Stimulated activated CD4-positive, alpha-beta T cell treated with anti-CD3 and anti-CD28 coated beads, Interleukin-12 subunit alpha, Interleukin-12 subunit beta, amount 100 ng/mL, for 24 hours (primary cell): ENCODE measurements around the gene ATG4D.
"Not testable (repeated sequence)": the region's sequence is repeated elsewhere in the genome, so short reads cannot be mapped to it uniquely, and the experiment has no call there.

Source experiments
- DNase-seq, 2 experiments: peaks; one replicate each; pipeline ENCODE4 v3.0.0-alpha.2; 2020; ENCODE audit warnings: low read depth in 2 of 2

The ATG4D gene

DNA sequence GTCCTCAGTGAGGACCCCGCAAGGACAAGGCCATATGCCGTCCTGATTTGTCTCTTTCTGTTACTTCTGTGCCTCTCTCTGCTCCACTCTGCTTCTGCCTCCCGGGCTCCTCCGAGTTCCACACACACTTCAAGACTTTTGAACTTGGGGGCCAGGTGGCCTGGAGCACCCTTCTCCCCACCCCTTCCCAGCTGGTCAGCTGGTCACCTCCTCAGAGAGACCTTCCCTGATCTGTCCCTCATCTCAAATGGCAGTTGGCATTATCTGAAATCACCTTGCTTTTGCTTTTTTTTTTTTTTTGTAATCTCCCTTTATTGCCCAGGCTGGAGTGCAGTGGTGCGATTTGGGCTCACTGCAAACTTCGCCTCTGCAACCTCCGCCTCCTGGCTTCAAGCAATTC lies 24.3 kb upstream of the ATG4D start:
- no peak for DNase-seq

DNA sequence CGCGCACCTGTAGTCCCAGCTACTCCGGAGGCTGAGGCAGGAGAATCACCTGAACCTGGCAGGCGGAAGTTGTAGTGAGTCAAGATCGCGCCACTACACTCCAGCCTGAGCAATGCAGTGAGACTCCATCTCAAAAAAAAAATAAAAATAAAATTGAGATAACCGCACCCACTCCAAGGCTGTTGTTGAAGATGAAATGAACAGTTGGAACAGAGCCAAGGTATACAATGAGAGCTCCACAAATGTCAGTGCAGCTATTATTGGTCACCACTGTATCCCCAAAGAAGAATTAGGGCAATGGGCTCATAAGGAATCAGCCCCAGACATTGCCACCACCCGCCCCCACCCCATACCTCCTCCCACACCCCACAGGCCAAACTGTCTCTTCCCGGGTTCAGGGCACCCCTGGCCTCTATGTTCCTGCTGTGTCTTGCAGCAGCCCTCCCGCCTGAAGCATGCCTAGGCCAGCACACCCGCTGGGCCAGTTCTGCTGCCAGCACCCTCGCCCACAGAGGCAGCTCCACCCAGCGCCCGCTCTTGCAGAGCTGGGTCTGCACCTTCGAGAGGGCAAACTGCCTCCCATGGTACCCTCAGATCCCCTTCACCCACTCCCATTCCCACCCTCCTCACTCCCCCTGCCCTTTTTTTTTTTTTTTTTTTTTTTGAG lies 22.9 kb upstream of the ATG4D start:
- no peak for DNase-seq

DNA sequence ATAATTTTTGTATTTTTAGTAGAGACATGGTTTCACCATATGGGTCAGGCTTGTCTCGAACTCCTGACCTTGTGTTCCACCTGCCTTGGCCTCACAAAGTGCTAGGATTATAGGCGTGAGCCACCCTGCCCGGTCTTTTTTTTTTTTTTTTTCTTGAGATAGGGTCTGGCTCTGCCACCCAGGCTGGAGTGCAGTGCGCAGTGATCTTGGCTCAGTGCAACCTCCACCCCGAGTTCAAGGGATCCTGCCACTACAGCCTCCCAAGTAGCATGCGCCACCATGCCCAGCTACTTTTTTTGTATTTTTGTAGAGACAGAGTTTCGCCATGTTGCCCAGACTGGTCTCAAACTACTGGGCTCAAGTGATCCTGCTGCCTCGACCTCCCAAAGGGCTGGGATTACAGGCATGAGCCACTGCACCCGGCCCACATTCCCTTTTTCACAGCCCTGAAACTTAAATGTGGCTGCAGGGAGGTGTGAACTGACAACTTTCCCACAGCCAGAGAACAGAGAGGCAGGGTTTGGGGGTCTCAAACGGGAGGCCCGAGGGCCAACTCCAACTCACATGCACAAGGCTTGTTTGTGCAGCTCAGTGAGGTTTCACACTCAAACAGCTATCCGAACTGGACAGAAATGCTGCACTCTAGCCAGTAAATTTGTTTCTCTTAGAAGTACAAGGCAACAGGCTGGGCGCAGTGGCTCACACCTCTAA lies 22.1 kb upstream of the ATG4D start:
- no peak for DNase-seq

DNA sequence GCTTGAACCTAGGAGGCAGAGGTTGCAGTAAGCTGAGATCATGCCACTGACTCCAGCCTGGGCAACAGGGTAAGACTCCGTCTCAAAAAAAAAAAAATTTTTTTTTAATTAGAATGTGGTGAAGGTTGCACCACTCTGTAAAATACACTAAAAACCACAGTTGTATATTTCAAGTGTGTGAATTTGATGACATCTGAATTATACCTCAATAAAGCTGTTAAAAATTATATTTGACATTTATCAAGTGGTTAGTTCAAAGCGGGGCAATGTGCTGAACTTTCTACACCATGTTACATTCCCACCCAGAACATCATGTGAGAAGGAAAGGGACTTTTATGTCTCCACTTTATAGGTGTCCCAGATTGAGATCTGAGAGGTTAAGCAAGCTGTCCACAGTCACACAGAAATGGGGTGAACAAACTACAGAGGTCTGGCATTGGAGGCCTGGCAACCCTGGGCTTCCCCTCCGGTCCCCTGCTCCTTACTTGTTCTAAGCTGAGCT lies 20.5 kb upstream of the ATG4D start:
- no peak for DNase-seq

DNA sequence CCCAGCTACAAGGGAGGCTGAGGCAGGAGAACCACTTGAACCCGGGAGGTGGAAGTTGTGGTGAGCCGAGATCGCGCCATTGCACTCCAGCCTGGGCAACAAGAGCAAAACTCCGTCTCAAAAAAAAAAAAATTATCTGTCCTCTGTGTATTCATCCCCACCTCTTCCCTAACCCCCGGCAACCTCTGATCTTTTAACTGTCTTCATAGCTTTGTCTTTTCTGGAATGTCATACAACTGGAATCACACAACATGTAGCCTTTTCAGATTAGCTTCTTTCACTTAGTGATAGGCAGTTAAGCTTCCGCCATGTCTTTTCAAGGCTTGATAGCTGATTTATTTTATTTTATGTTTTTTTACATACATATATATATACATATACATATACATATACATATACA lies 18.1 kb upstream of the ATG4D start:
- no peak for DNase-seq

DNA sequence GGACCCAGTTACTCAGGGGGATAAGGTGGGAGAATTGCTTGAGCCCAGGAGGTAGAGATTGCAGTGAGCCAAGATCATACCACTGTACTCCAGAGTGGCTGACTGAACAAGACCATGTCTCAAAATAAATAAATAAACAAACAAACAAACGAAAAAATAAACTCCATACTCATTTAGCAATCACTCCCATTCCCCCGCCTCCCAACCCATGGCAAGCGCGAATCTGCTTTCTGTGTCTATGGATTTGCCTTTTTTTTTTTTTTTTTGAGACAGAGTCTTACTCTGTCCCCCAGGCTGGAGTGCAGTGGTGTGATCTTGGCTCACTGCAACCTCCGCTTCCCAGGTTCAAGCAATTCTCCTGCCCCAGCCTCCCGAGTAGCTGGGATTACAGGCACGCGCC lies 16.8 kb upstream of the ATG4D start:
- not testable (repeated sequence) for DNase-seq

DNA sequence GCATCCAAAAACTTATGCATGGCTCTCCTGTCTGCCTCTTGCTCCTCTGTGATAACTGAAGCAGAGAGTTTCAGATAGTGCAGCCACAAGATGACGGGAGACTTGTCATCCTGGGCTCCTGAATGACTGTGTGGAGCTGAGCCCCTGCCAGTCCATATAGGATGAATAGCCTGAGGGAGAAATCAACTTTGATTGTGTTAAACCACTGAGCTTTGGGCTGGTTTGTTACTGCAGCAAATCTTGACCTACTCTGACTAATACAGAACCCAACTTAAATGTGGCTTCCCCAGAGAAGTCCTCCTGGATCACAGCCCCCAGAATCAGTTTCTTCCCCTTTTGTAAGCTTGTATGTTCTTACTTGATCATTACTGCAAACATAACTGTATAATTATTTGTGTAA lies 11.2 kb upstream of the ATG4D start:
- no peak for DNase-seq

DNA sequence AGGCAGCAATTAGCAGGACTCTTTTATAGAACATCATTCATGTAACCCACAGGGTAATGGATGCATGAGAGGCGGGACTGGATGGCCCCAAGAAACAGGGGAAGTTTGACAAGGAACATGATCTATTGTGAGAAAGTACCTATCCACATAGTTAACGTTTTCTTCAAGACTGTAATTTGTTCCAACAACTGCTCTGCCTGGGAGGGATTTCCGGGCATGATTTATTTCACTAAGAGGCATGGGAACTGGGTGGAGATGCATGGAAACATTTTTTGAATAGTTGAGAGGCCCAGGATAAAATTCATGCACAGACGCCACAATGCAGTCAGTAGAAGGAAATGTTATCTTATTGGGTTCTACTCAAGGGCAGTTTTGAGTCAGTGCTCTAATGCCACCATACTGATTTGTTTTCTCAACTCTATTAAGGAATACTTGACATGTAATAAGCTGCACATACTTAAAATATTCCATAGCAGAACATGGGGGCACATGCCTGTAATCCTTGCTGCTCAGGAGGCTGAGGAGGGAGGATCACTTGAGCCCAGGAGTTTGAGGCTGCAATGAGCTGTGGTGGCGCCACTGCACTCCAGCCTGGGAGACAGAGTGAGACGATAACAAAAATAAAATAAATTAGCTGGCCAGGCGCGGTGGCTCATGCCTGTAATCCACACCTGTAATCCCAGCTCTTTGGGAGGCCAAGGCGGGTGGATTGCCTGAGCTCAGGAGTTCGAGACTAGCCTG lies 9.9 kb upstream of the ATG4D start:
- DNase-seq, result no peak

DNA sequence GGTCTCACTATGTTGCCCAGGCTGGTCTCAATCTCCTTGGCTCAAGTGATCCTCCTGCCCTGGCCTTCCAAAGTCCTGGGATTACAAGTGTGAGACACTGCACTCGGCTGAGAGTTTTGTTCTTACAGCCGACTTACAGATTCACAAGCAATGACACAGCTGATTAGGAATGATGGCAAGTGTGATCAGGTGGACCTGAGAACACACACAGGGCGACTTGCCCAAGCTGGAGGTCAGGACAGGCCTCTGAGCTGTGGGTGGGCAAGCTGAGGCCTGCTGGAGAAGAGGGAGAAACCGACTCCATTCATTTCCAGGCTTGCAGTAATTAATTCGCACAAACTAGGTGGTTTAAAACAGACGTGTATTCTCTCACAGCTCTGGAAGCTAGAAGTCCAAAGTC lies 8.1 kb upstream of the ATG4D start:
- no peak for DNase-seq

DNA sequence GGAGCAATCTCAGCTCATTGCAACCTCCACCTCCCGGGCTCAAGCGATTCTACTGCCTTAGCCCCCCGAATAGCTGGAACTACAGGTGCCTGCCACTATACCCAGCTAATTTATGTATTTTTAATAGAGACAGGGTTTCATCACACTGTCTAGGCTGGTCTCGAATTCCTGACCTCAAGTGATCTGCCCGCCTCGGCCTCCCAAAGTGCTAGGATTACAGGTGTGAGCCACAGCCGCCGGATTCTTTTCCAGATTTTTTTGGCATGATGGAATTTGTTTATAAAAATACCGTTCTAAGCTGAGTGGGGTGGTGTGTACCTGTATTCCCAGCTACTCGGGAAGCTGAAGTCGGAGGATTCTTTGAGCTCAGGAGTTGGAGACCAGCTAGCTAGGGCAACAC lies 6.0 kb upstream of the ATG4D start:
- DNase-seq, result no peak

DNA sequence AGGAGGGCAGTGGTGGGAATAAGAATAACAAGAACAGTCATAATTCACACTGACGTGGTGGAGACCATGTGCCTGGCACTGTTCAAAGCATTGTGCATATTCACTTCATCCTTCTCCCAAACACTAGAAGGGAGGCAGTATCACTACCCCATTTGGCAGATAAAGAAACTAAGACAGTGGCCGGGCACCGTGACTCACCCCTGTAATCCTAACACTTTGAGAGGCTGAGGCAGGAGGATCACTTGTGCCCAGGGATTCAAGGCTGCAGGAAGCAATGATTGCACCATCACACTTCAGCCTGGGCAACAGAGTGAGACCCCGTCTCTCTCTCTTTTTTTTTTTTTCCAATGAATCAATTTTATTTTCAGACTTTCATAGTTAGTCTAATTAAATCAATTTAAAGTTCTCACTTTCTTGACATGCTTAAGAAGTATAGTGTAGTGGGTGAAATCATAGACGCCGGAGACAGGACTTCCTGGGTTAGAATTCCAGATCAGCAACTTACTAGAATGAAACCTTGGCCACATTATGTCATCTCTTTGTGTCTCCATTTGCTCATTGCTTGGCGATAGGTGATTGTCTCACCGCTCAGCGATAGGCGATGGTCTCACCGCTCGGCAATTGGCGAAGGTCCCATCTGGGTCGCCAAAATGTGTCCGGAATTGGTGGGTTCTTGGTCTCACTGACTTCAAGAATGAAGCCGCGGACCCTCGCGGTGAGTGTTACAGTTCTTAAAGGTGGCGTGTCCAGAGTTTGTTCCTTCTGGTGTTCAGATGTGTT lies 5.3 kb upstream of the ATG4D start:
- DNase-seq, result no peak

DNA sequence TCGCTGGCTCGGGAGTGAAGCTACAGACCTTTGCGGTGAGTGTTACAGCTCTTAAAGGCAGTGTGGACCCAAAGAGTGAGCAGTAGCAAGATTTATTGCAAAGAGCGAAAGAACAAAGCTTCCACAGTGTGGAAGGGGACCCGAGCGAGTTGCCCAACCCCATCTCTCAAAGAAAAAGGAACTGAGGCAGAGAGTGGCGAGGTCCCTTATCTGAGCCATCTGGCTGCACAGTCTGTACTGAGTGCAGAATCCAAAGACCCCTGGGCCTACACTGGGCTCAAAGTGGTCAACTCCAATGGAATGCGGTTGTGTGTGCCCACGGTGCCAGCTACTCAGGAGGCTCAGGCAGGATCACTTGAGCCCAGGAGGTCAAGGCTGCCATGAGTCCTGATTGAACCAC lies 4.7 kb upstream of the ATG4D start:
- DNase-seq, result not testable (repeated sequence)

DNA sequence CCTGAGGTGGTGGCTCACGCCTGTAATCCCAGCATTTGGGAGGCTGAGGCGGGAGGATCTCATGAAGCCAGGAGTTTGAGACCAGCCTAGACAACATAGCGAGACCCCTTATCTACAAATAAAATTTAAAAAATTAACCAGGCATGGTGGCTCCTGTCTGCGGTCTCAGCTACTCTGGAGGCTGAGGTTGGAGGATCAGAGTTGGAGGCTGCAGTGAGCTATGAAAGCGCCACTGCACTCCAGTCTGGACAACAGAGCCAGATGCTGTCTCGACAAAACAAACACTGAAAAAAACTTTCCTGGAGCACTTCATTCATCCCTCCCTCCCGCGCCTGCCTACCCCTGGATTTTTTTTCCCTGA lies 665 bp upstream of the ATG4D start:
- no peak for DNase-seq

DNA sequence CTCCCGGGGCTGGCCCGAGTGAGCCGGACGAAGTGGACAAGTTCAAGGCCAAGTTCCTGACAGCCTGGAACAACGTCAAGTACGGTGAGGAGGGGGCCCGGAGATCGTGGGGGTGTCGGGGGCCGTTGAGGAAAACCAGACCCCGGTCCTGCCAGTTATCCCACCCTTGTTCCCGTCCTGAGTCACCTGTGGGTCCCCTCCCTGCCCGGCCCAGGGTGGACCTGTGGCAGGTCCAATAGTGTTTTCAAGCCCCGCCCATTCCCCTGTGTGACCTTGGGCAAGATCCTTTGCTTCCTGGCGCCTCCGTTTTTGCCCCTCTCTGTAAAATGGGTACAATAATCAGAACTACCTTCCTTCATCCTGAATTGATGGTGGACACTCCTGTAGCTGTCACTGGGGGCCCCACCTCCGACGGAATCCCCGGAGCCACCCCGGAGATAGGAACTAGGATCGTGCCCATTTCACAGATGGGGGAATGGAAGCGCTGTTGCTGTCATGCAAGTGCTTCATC lies 593 bp downstream of the ATG4D start:
- DNase-seq, result no peak

DNA sequence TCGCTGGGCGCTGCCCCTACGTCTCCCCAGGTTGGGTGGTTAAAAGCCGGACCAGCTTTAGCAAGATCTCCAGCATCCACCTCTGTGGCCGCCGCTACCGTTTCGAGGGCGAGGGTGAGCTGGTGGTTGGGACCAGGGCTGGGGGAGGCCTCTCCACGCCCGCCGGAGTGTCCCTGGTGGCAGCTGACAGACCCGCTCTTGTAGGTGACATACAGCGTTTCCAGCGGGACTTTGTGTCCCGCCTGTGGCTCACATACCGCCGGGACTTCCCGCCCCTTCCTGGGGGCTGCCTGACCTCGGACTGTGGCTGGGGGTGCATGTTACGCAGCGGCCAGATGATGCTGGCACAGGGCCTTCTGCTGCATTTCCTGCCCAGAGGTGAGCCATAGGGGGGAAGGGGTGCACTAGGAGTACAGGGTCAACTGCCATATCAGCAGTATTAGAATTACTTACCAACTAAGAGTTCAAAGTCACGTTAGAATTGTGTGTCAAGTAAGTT lies 1.1 kb downstream of the ATG4D start:
- DNase-seq, result no peak

DNA sequence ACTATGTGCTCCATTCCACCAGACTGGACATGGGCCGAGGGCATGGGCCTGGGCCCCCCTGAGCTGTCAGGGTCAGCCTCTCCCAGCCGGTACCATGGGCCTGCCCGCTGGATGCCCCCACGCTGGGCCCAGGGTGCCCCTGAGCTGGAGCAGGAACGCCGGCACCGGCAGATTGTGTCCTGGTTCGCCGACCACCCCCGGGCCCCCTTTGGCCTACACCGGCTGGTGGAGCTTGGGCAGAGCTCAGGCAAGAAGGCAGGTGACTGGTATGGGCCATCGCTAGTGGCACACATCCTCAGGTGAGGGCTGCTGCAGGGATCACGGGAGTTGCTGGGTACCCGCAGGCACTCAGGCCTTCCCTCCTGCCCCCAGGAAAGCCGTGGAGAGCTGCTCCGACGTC lies 3.1 kb downstream of the ATG4D start:
- DNase-seq, result no peak

DNA sequence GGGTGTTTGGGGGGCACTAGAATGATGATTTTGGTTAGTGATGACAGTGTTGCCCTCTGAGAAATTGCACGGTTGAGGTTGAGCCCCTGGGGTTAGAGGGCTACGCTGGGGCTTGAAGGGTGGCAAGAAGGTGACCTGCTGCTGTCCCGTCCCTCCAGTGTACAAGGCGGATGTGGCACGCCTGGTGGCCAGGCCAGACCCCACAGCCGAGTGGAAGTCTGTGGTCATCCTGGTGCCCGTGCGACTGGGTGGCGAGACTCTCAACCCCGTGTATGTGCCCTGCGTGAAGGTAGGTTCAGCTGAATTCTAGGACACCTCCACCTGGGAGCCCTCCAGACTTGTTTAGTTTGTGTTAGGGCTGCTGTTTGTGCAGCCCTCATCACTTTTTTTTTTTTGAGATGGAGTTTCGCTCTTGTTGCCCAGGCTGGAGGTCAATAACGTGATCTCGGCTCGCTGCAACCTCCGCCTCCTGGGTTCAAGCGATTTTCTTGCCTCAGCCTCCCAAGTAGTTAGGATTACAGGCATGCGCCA lies 5.1 kb downstream of the ATG4D start:
- DNase-seq, result no peak

DNA sequence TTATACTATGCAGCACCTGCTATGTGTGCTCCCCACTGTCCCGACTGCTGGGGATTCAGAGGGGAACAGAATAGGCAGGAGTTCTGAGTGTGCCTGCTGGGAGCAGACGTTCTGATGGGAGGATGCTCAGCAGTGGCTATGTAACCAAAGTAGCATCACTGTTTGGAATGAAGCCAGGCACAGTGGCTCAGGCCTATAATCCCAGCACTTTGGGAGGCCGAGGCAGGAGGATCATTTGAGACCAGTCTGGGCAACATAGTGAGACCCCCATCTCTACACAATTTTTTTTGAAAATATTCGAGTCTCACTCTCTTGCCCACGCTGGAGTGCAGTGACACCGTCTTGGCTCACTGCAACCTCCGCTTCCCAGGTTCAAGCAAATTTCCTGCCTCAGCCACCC lies 6.0 kb downstream of the ATG4D start:
- DNase-seq, result no peak

DNA sequence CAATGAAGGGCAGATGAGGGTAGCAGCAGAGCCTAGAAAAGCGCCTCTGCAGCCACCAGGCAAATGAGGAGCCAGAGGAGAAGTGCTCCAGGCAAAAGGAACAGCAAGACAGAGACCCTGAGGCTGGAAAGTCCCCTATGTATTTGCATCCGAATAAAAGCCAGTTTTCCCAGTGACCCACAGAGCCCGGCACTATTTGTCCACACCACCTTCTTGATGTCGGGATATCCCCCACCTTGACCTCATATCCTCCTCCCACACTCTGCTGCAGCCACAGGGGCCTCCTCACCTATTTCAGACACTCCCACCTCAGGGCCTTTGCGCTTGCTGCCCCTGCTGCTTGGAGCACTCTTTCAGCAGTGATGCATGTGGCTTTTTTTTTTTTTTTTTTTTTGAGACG lies 6.6 kb downstream of the ATG4D start:
- no peak for DNase-seq

DNA sequence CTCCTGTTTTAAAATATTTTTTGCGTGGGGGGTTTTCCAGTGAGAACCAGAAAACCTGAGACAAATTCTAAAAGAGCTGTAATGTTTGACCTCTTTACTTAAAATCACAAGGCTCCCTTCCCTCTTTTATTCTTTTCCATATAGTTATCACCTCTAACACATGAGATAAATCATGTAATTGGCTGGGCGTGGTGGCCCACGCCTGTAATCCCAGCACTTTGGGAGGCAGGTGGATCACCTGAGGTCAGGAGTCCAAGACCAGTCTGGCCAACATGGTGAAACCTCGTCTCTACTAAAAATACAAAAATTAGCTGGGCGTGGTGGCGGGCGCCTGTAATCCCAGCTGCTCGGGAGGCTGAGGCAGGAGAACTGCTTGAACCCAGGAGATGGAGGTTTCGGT lies 7.3 kb downstream of the ATG4D start:
- not testable (repeated sequence) for DNase-seq

DNA sequence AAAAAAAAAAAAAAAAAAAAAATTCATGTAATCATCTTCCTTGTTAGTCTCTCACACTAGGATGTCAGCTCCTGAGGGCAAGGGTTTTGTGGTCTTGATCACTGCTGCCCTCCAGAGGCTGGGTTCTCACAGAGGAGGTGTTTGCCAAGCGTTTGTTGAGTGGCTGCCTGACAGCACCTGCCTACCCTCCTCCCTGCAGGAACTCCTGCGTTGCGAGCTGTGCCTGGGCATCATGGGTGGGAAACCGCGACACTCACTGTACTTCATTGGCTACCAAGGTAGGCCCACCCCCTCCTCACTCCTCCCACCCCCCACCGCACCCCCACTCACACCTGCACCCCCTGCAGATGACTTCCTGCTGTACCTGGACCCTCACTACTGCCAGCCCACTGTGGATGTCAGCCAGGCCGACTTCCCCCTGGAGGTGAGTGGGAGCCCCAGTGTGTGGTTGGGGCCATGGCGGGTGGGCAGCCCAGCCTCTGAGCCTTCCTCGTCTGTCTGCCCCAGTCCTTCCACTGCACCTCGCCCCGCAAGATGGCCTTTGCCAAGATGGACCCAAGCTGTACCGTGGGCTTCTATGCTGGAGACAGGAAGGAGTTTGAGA lies 8.1 kb downstream of the ATG4D start:
- DNase-seq, result no peak
